Measurements from ENCODE around the gene BIRC7. TPM values are rescaled to one million over a fixed set of nuclear protein-coding genes. Genes with fewer than 3 reads are reported as not detected.

The BIRC7 gene
- total RNA-seq, 1 experiment from 2014 or later = 0.96 TPM

DNA sequence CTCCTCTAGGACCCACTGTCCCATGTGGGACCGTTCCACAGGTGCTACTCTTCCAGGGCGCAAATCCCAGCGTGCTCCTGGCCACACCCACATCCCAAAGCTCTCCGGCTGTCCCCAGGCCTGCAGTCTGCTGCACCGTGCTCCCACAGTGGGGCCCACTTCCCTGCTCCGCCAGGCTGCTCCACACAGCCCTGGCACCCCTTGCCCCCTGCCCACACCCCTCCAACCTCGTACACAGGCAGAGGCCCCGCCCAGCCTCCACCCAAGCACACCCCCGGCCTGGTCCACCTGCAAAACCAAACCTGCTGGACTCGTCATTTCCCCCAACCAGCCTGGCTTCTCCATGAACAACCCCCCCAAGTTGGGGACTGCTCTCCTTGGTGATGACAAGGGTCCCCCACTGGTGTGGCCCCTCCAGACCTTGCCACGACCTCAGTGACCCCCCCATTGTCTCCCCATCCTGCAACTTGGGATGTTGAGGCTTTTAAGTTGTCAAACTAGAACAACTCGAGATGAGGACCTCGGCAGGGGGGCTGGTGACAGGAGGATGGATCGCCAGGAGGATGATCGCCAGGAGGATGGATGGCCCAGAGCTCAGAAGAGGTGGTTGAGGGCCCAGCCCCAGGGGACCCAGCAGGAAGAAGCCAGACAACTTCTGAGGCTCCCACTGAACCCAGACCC is 46.9 kb upstream of the BIRC7 start:
- RAD21 ChIA-PET (ENCODE audit: low non-redundant PET in 1 of 2, low total read pairs in 2 of 2, uncharacterized antibody in 2 of 2, unreplicated experiment in 2 of 2) = no interaction called here
- ATAC-seq (no peak), DNase-seq (ENCODE audit: low read depth, low spot score) (no peak)
- H3K4me3 ChIP-seq (replicated peaks in 1 of 2; ENCODE audit: low read depth in 1 of 2, low read length in 2 of 2) = no peak overlapping the region
- POLR2A ChIA-PET = no interaction called here
- no peak overlapping the region for H3K27ac ChIP-seq (ENCODE audit: low read depth, low read length)
- no peak for TF ChIP-seq SP1 (IDR thresholded peaks at IDR 0.05; ENCODE audit: low read depth)
- no peaks in the 10 kb centered on the region for H3K27me3 ChIP-seq (ENCODE audit: insufficient read depth, low read length)
- no peak overlapping the region for H3K9ac ChIP-seq (ENCODE audit: low read length)
- H3K36me3 ChIP-seq (ENCODE audit: control insufficient read depth in 1 of 2, insufficient read depth in 2 of 2, low read length in 2 of 2) = no peaks in the 10 kb centered on the region
- H2AFZ ChIP-seq (ENCODE audit: low read depth, low read length, poor library complexity, severe bottlenecking) = no peak overlapping the region
- CTCF ChIA-PET = no interaction called here
- BruUV-seq (replicated peaks) = no TSS peak
- H3K9me2 ChIP-seq (ENCODE audit: insufficient read depth) = no peaks in the 10 kb centered on the region
- H4K20me1 ChIP-seq (ENCODE audit: insufficient read depth) = no peaks in the 10 kb centered on the region
- H3K79me2 ChIP-seq (ENCODE audit: insufficient read depth, low read length) = no peaks in the 10 kb centered on the region
- H3K4me1 ChIP-seq (ENCODE audit: control insufficient read depth in 1 of 2, insufficient read depth in 2 of 2, low read length in 2 of 2) = peaks cover 14 to 27% of the 10 kb centered on the region in 2 experiments
- no peak overlapping the region for H3K4me2 ChIP-seq (ENCODE audit: low read length)
- intact Hi-C loops (cut with micrococcal nuclease) = no loop called here
- H3K9me3 ChIP-seq (ENCODE audit: control insufficient read depth in 1 of 2, insufficient read depth in 1 of 2, low read depth in 1 of 2, low read length in 2 of 2) = no peaks in the 10 kb centered on the region

- ChIA-PET CTCF (no interaction called here), POLR2A (no interaction called here)
Observed at GRCh38 chr20:63189322-63189642, 46.4 kb upstream of the BIRC7 start.

More at GRCh38 chr20:63189322-63189642, 46.4 kb upstream of the BIRC7 start:
- H3K4me1 ChIP-seq (ENCODE audit: control insufficient read depth in 1 of 2, insufficient read depth in 2 of 2, low read length in 2 of 2) = peaks cover 14 to 27% of the 10 kb centered on the region in 2 experiments
- no peak overlapping the region for H3K4me3 ChIP-seq (replicated peaks in 1 of 2; ENCODE audit: low read depth in 1 of 2, low read length in 2 of 2)
- H2AFZ ChIP-seq (ENCODE audit: low read depth, low read length, poor library complexity, severe bottlenecking) = no peak overlapping the region
- H3K79me2 ChIP-seq (ENCODE audit: insufficient read depth, low read length) = no peaks in the 10 kb centered on the region
- no peaks in the 10 kb centered on the region for H3K9me3 ChIP-seq (ENCODE audit: control insufficient read depth in 1 of 2, insufficient read depth in 1 of 2, low read depth in 1 of 2, low read length in 2 of 2)
- H3K4me2 ChIP-seq (ENCODE audit: low read length) = no peak overlapping the region
- no peaks in the 10 kb centered on the region for H3K36me3 ChIP-seq (ENCODE audit: control insufficient read depth in 1 of 2, insufficient read depth in 2 of 2, low read length in 2 of 2)
- no peaks in the 10 kb centered on the region for H3K9me2 ChIP-seq (ENCODE audit: insufficient read depth)
- peaks cover 3% of the 10 kb centered on the region; the same call in 1 of the 2 replicates for H4K20me1 ChIP-seq (ENCODE audit: insufficient read depth)
- RAD21 ChIA-PET (ENCODE audit: low non-redundant PET in 1 of 2, low total read pairs in 2 of 2, uncharacterized antibody in 2 of 2, unreplicated experiment in 2 of 2) = no interaction called here
- H3K27me3 ChIP-seq (ENCODE audit: insufficient read depth, low read length) = no peaks in the 10 kb centered on the region
- TF ChIP-seq EZH2 (IDR thresholded peaks at IDR 0.05) (no peak), POLR2A (IDR thresholded peaks at IDR 0.05; ENCODE audit: borderline replicate concordance, extremely low read depth, insufficient read depth, insufficient read length) (no peak), EGR1 (IDR thresholded peaks at IDR 0.05; ENCODE audit: low read depth) (no peak), CEBPB (IDR thresholded peaks at IDR 0.05; ENCODE audit: low read depth) (no peak), CBX3 (IDR thresholded peaks at IDR 0.05; ENCODE audit: low read depth) (no peak)
- no peak for DNase-seq (ENCODE audit: low read depth, low spot score)
- H3K27ac ChIP-seq (ENCODE audit: low read depth, low read length) = no peak overlapping the region
- no TSS peak for BruUV-seq (replicated peaks)
- ATAC-seq = no peak
- intact Hi-C loops (cut with micrococcal nuclease) = no loop called here
- no peak overlapping the region for H3K9ac ChIP-seq (ENCODE audit: low read length)
